ENCODE data around the gene CCT3. TPM values are rescaled to one million over a fixed set of nuclear protein-coding genes. Genes with fewer than 3 reads are reported as not detected.
A peak's percentile ranks its signal among the peaks of the same experiment; 100 is the strongest.
"Not testable (repeated sequence)": the region's sequence is repeated elsewhere in the genome, so short reads cannot be mapped to it uniquely, and the experiment has no call there.

The CCT3 gene
- total RNA-seq, 1 experiment from 2014 or later = 619 TPM

DNA sequence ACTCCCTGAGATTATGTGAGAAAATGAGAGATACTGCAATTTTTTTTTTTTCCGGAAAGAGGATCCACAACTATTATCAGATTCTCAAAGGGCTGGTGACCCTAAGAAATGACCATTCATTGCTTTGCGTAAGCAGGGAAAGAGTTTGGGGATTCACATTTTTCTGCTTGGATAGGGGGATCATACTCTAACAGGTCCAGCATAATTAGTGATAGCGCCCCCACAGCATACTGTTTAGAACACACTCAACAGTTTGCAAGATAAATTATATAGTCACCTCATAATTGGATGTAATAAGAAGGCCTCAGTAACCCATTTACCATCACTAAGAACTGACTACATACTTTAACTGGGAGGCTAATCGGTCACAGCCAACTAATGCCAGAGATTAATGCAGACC is 1.9 kb downstream of the CCT3 start:
- H3K4me1 ChIP-seq (ENCODE audit: control insufficient read depth in 1 of 2, insufficient read depth in 2 of 2, low read length in 2 of 2) = peaks cover 7 to 22% of the 10 kb centered on the region in 2 experiments
- BruUV-seq (replicated peaks) = no TSS peak
- ATAC-seq (no peak), DNase-seq (ENCODE audit: low read depth, low spot score) (peak; percentile 19)
- peaks cover 43 to 44% of the 10 kb centered on the region in 2 experiments for H3K36me3 ChIP-seq (ENCODE audit: control insufficient read depth in 1 of 2, insufficient read depth in 2 of 2, low read length in 2 of 2)
- H3K9me3 ChIP-seq (ENCODE audit: control insufficient read depth in 1 of 2, insufficient read depth in 1 of 2, low read depth in 1 of 2, low read length in 2 of 2) = no peaks in the 10 kb centered on the region
- peaks cover 29% of the 10 kb centered on the region; the same call in 1 of the 2 replicates for H4K20me1 ChIP-seq (ENCODE audit: insufficient read depth)
- peak overlapping the region; percentile 86 for H3K4me2 ChIP-seq (ENCODE audit: low read length)
- TF ChIP-seq, protein P1, sequence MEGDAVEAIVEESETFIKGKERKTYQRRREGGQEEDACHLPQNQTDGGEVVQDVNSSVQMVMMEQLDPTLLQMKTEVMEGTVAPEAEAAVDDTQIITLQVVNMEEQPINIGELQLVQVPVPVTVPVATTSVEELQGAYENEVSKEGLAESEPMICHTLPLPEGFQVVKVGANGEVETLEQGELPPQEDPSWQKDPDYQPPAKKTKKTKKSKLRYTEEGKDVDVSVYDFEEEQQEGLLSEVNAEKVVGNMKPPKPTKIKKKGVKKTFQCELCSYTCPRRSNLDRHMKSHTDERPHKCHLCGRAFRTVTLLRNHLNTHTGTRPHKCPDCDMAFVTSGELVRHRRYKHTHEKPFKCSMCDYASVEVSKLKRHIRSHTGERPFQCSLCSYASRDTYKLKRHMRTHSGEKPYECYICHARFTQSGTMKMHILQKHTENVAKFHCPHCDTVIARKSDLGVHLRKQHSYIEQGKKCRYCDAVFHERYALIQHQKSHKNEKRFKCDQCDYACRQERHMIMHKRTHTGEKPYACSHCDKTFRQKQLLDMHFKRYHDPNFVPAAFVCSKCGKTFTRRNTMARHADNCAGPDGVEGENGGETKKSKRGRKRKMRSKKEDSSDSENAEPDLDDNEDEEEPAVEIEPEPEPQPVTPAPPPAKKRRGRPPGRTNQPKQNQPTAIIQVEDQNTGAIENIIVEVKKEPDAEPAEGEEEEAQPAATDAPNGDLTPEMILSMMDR (IDR thresholded peaks at IDR 0.05 in 2 of 3, conservative IDR thresholded peaks at IDR 0.05 in 1 of 3; ENCODE audit: borderline replicate concordance in 1 of 3, insufficient read depth in 1 of 3, low read depth in 2 of 3, low read length in 2 of 3) = peak in 2 of 3 experiments; percentile 41 to 57; a peak in 4 of 6 replicates
- TF ChIP-seq, protein P2, sequence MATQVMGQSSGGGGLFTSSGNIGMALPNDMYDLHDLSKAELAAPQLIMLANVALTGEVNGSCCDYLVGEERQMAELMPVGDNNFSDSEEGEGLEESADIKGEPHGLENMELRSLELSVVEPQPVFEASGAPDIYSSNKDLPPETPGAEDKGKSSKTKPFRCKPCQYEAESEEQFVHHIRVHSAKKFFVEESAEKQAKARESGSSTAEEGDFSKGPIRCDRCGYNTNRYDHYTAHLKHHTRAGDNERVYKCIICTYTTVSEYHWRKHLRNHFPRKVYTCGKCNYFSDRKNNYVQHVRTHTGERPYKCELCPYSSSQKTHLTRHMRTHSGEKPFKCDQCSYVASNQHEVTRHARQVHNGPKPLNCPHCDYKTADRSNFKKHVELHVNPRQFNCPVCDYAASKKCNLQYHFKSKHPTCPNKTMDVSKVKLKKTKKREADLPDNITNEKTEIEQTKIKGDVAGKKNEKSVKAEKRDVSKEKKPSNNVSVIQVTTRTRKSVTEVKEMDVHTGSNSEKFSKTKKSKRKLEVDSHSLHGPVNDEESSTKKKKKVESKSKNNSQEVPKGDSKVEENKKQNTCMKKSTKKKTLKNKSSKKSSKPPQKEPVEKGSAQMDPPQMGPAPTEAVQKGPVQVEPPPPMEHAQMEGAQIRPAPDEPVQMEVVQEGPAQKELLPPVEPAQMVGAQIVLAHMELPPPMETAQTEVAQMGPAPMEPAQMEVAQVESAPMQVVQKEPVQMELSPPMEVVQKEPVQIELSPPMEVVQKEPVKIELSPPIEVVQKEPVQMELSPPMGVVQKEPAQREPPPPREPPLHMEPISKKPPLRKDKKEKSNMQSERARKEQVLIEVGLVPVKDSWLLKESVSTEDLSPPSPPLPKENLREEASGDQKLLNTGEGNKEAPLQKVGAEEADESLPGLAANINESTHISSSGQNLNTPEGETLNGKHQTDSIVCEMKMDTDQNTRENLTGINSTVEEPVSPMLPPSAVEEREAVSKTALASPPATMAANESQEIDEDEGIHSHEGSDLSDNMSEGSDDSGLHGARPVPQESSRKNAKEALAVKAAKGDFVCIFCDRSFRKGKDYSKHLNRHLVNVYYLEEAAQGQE (IDR thresholded peaks at IDR 0.05; ENCODE audit: low read depth) = no peak
- CTCF ChIA-PET = no interaction called here
- H3K4me3 ChIP-seq (replicated peaks in 1 of 2; ENCODE audit: low read depth in 1 of 2, low read length in 2 of 2) = peak overlapping the region; percentile 75 to 98
- no peaks in the 10 kb centered on the region for H3K27me3 ChIP-seq (ENCODE audit: insufficient read depth, low read length)
- RAD21 ChIA-PET (ENCODE audit: low non-redundant PET in 1 of 2, low total read pairs in 2 of 2, uncharacterized antibody in 2 of 2, unreplicated experiment in 2 of 2) = no interaction called here
- intact Hi-C loops (cut with micrococcal nuclease) = no loop called here
- peak overlapping the region; percentile 91; the same call in 1 of the 2 replicates for H3K9ac ChIP-seq (ENCODE audit: low read length)
- peaks cover 67% of the 10 kb centered on the region for H3K79me2 ChIP-seq (ENCODE audit: insufficient read depth, low read length)
- peak overlapping the region; percentile 78; the same call in 1 of the 2 replicates for H3K27ac ChIP-seq (ENCODE audit: low read depth, low read length)
- POLR2A ChIA-PET = interaction anchor here (0.8 kb wide), 1 partner anchor 17 kb away, joined by 3 read pairs; no protein-coding TSS in a partner anchor
- H3K9me2 ChIP-seq (ENCODE audit: insufficient read depth) = no peaks in the 10 kb centered on the region
- no peak overlapping the region for H2AFZ ChIP-seq (ENCODE audit: low read depth, low read length, poor library complexity, severe bottlenecking)

DNA sequence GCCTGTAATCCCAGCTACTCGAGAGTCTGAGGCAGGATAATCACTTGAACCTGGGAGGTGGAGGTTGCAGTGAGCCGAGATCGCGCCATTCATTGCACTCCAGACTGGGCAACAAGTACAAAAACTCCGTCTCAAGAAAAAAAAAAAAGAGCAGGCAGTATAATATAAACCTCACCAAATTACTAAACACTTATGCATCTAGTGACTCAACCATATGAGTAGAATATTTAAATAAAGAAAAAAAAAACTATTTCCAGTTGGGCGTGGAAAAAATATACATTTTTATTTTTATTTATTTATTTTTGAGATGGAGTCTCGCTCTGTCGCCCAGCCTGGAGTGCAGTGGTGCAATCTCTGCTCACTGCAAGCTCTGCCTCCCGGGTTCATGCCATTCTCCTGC is 14.9 kb downstream of the CCT3 start:
- H2AFZ ChIP-seq (ENCODE audit: low read depth, low read length, poor library complexity, severe bottlenecking); H3K9me3 ChIP-seq (ENCODE audit: control insufficient read depth in 1 of 2, insufficient read depth in 1 of 2, low read depth in 1 of 2, low read length in 2 of 2); DNase-seq (ENCODE audit: low read depth, low spot score); CTCF ChIA-PET; ATAC-seq; H3K9ac ChIP-seq (ENCODE audit: low read length); RAD21 ChIA-PET (ENCODE audit: low non-redundant PET in 1 of 2, low total read pairs in 2 of 2, uncharacterized antibody in 2 of 2, unreplicated experiment in 2 of 2); intact Hi-C loops (cut with micrococcal nuclease); H3K4me1 ChIP-seq (ENCODE audit: control insufficient read depth in 1 of 2, insufficient read depth in 2 of 2, low read length in 2 of 2); H3K27ac ChIP-seq (ENCODE audit: low read depth, low read length); BruUV-seq (replicated peaks); H3K27me3 ChIP-seq (ENCODE audit: insufficient read depth, low read length); H3K4me3 ChIP-seq (replicated peaks in 1 of 2; ENCODE audit: low read depth in 1 of 2, low read length in 2 of 2); H4K20me1 ChIP-seq (ENCODE audit: insufficient read depth); H3K4me2 ChIP-seq (ENCODE audit: low read length); H3K9me2 ChIP-seq (ENCODE audit: insufficient read depth): not testable (repeated sequence)
- POLR2A ChIA-PET = interaction anchor here (1.7 kb wide), 1 partner anchor 10 kb away, joined by 3 read pairs; no protein-coding TSS in a partner anchor
- H3K79me2 ChIP-seq (ENCODE audit: insufficient read depth, low read length) = peaks cover 78% of the 10 kb centered on the region
- H3K36me3 ChIP-seq (ENCODE audit: control insufficient read depth in 1 of 2, insufficient read depth in 2 of 2, low read length in 2 of 2) = peaks cover 60 to 71% of the 10 kb centered on the region in 2 experiments

Data from HCT116 (cell line).